Measurements from ENCODE around the gene XRN1.

GRCh38 chr3:142481196-142481595 is 33.4 kb upstream of the XRN1 start:
- TF ChIP-seq EZH2 (IDR thresholded peaks at IDR 0.05) (no peak), POLR2AphosphoS5 (IDR thresholded peaks at IDR 0.05; ENCODE audit: borderline replicate concordance, low read depth, low read length) (no peak)
